A673 (cell line): ENCODE data around the gene SORL1.

Experiments used
- EZH2 ChIP-seq: fragments of 200-600 bp; sonication (generic); IDR thresholded peaks from 2 replicates; pipeline ENCODE4 v1.6.1; 2017; ENCODE audit warnings: borderline replicate concordance, low read depth, mild to moderate bottlenecking, mixed read lengths, antibody characterized with exemption, low read length; ENCODE audit not compliant: poor library complexity, severe bottlenecking
- TF ChIP-seq, protein P1 (sequence below): fragments of 300-800, 200-600 bp; sonication (generic); conservative IDR thresholded peaks from 2 replicates; pipeline ENCODE4 v1.5.1; 2017; ENCODE audit warnings: low read depth, mild to moderate bottlenecking, antibody characterized with exemption, low read length, moderate library complexity, mixed read lengths

DNA sequence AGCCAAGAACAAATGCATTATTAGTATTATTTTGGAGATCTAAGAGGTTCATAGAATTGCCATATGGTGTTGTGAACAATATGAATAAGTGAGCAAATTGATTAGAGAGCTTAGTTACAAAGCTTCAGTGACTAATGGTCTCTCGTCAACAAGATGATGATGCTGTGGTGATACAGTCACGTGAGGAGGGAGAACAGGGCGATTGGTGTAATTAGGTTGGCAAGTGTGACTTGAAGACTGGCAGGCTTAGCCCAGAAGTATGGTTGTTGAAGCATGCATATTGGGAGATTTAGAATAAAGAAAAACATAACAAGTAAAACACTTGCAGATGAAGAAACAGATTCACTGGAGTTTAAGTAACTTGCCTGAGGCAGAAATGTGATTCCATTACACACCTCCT, 101.3 kb downstream of the SORL1 start:
- TF ChIP-seq, protein P1, sequence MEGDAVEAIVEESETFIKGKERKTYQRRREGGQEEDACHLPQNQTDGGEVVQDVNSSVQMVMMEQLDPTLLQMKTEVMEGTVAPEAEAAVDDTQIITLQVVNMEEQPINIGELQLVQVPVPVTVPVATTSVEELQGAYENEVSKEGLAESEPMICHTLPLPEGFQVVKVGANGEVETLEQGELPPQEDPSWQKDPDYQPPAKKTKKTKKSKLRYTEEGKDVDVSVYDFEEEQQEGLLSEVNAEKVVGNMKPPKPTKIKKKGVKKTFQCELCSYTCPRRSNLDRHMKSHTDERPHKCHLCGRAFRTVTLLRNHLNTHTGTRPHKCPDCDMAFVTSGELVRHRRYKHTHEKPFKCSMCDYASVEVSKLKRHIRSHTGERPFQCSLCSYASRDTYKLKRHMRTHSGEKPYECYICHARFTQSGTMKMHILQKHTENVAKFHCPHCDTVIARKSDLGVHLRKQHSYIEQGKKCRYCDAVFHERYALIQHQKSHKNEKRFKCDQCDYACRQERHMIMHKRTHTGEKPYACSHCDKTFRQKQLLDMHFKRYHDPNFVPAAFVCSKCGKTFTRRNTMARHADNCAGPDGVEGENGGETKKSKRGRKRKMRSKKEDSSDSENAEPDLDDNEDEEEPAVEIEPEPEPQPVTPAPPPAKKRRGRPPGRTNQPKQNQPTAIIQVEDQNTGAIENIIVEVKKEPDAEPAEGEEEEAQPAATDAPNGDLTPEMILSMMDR, result no peak
- TF ChIP-seq EZH2, result no peak
